Skeletal muscle tissue (tissue), 4 donors: ENCODE measurements around the gene ST8SIA3. TPM values are rescaled to one million over a fixed set of nuclear protein-coding genes. Genes with fewer than 3 reads are reported as not detected.
"Not testable (repeated sequence)": the region's sequence is repeated elsewhere in the genome, so short reads cannot be mapped to it uniquely, and the experiment has no call there.

Experiments used
- H3K27ac ChIP-seq: one replicate; pipeline ENCODE4 v1.7.0; 2013; ENCODE audit warnings: mild to moderate bottlenecking, low read depth, low read length, inconsistent platforms
- H3K27me3 ChIP-seq, 3 donors: one replicate each; pipeline ENCODE4 v1.7.0; 2013; ENCODE audit warnings: low read length in 3 of 3; ENCODE audit not compliant: control insufficient read depth in 3 of 3, insufficient read depth in 3 of 3
- H3K36me3 ChIP-seq, 3 donors: one replicate each; pipeline ENCODE4 v1.7.0; 2013; ENCODE audit warnings: low read length in 3 of 3; ENCODE audit not compliant: control insufficient read depth in 3 of 3, insufficient read depth in 3 of 3
- H3K4me1 ChIP-seq, 3 donors: one replicate each; pipeline ENCODE4 v1.7.0; 2013; ENCODE audit warnings: low read length in 3 of 3, mild to moderate bottlenecking in 3 of 3; ENCODE audit not compliant: control insufficient read depth in 3 of 3, insufficient read depth in 3 of 3
- H3K4me3 ChIP-seq, 3 donors: one replicate each; pipeline ENCODE4 v1.7.0; 2013; ENCODE audit warnings: low read length in 3 of 3
- H3K9ac ChIP-seq, 3 donors: one replicate each; pipeline ENCODE4 v1.7.0; 2013; ENCODE audit warnings: low read length in 3 of 3, mild to moderate bottlenecking in 3 of 3, moderate library complexity in 2 of 3, low read depth in 1 of 3
- H3K9me3 ChIP-seq, 3 donors: one replicate each; pipeline ENCODE4 v1.7.0; 2013; ENCODE audit warnings: low read length in 3 of 3; ENCODE audit not compliant: control insufficient read depth in 3 of 3
- total RNA-seq: library from RNA; depleted of rRNA; stranded (reverse); fragments of >200 nt; gene quantifications from one replicate; pipeline ENCODE4 v1.2.3, GENCODE V29; 2014
- donor health status: Osteomylitis.

The ST8SIA3 gene
- total RNA-seq, 1 donor from 2014 or later = not detected

GRCh38 chr18:57362714-57363113 lies 10.4 kb downstream of the ST8SIA3 start:
- H3K27ac ChIP-seq = no peak overlapping the region
- H3K9me3 ChIP-seq = no peaks in the 10 kb centered on the region
- no peaks in the 10 kb centered on the region for H3K36me3 ChIP-seq
- no peaks in the 10 kb centered on the region for H3K4me1 ChIP-seq
- H3K9ac ChIP-seq = no peak overlapping the region
- no peak overlapping the region for H3K4me3 ChIP-seq
- H3K27me3 ChIP-seq = no peaks in the 10 kb centered on the region

- Histone ChIP-seq H3K9me3 (no peaks in the 10 kb centered on the region), H3K4me3 (no peak overlapping the region), H3K9ac (no peak overlapping the region), H3K27ac (no peak overlapping the region), H3K36me3 (no peaks in the 10 kb centered on the region), H3K27me3 (no peaks in the 10 kb centered on the region), H3K4me1 (no peaks in the 10 kb centered on the region)
Measured at GRCh38 chr18:57364460-57364859, 12.1 kb downstream of the ST8SIA3 start.

GRCh38 chr18:57366528-57367081 lies 14.2 kb downstream of the ST8SIA3 start:
- H3K36me3 ChIP-seq = no peaks in the 10 kb centered on the region
- H3K27ac ChIP-seq = no peak overlapping the region
- H3K4me3 ChIP-seq = no peak overlapping the region
- no peak overlapping the region for H3K9ac ChIP-seq
- no peaks in the 10 kb centered on the region for H3K9me3 ChIP-seq
- H3K4me1 ChIP-seq = no peaks in the 10 kb centered on the region
- H3K27me3 ChIP-seq = peaks cover 0 to 3% (median 0%) of the 10 kb centered on the region in 3 donors

GRCh38 chr18:57372444-57372843 lies 20.1 kb downstream of the ST8SIA3 start:
- H3K27ac ChIP-seq = no peak overlapping the region
- peaks cover 0 to 3% (median 0%) of the 10 kb centered on the region in 3 donors for H3K27me3 ChIP-seq
- no peaks in the 10 kb centered on the region for H3K4me1 ChIP-seq
- H3K36me3 ChIP-seq = no peaks in the 10 kb centered on the region
- no peak overlapping the region for H3K4me3 ChIP-seq
- H3K9me3 ChIP-seq = no peaks in the 10 kb centered on the region
- no peak overlapping the region for H3K9ac ChIP-seq

- H3K4me1 ChIP-seq = no peaks in the 10 kb centered on the region
- H3K9ac ChIP-seq = no peak overlapping the region
- no peak overlapping the region for H3K27ac ChIP-seq
- H3K36me3 ChIP-seq = no peaks in the 10 kb centered on the region
- H3K27me3 ChIP-seq = peaks cover 0 to 3% (median 0%) of the 10 kb centered on the region in 3 donors
- no peaks in the 10 kb centered on the region for H3K9me3 ChIP-seq
- no peak overlapping the region for H3K4me3 ChIP-seq
Measured at GRCh38 chr18:57373017-57373416, 20.7 kb downstream of the ST8SIA3 start.

- Histone ChIP-seq H3K4me3 (no peak overlapping the region), H3K9me3 (no peaks in the 10 kb centered on the region), H3K27ac (no peak overlapping the region), H3K4me1 (no peaks in the 10 kb centered on the region), H3K36me3 (no peaks in the 10 kb centered on the region), H3K9ac (no peak overlapping the region), H3K27me3 (no peaks in the 10 kb centered on the region)
Measured at GRCh38 chr18:57376503-57376902, 24.1 kb downstream of the ST8SIA3 start.

GRCh38 chr18:57389271-57389670 lies 36.9 kb downstream of the ST8SIA3 start:
- no peak overlapping the region for H3K9ac ChIP-seq
- no peaks in the 10 kb centered on the region for H3K36me3 ChIP-seq
- H3K27me3 ChIP-seq = peaks cover 0 to 3% (median 0%) of the 10 kb centered on the region in 3 donors
- no peaks in the 10 kb centered on the region for H3K9me3 ChIP-seq
- H3K27ac ChIP-seq = no peak overlapping the region
- H3K4me1 ChIP-seq = no peaks in the 10 kb centered on the region
- no peak overlapping the region for H3K4me3 ChIP-seq

- Histone ChIP-seq H3K4me1 (no peaks in the 10 kb centered on the region), H3K27ac (no peak overlapping the region), H3K9ac (no peak overlapping the region), H3K9me3 (no peaks in the 10 kb centered on the region), H3K36me3 (no peaks in the 10 kb centered on the region), H3K27me3 (peaks cover 0 to 3% (median 0%) of the 10 kb centered on the region in 3 donors), H3K4me3 (no peak overlapping the region)
Measured at GRCh38 chr18:57390044-57390443, 37.7 kb downstream of the ST8SIA3 start.

- H3K27me3 ChIP-seq, H3K9me3 ChIP-seq, H3K27ac ChIP-seq, H3K36me3 ChIP-seq, H3K4me1 ChIP-seq, H3K9ac ChIP-seq, H3K4me3 ChIP-seq: not testable (repeated sequence)
Measured at GRCh38 chr18:57394749-57395148, 42.4 kb downstream of the ST8SIA3 start.

GRCh38 chr18:57396831-57397230 lies 44.5 kb downstream of the ST8SIA3 start:
- H3K27ac ChIP-seq, H3K4me3 ChIP-seq, H3K36me3 ChIP-seq, H3K27me3 ChIP-seq, H3K4me1 ChIP-seq, H3K9me3 ChIP-seq, H3K9ac ChIP-seq: not testable (repeated sequence)
